Uterus (tissue), 2 donors: ENCODE measurements around the gene PARP15.

ENCODE experiments used
- CTCF ChIP-seq, 4 experiments: fragments of 200-600 bp in 2 of 4; fragments of 450-650 bp in 2 of 4; sonication (generic) in 2 of 4; IDR thresholded peaks; one replicate each; pipeline ENCODE4 v1.5.1; 2016 to 2019; ENCODE audit warnings: antibody characterized with exemption in 4 of 4, mild to moderate bottlenecking in 2 of 4, moderate library complexity in 1 of 4
- POLR2A ChIP-seq, 2 donors: fragments of 450-650 bp; IDR thresholded peaks; one replicate each; pipeline ENCODE4 v1.6.1; 2016; ENCODE audit warnings: antibody characterized with exemption in 2 of 2, mild to moderate bottlenecking in 1 of 2, moderate library complexity in 1 of 2

GRCh38 chr3:122533931-122534334, 43.5 kb upstream of the PARP15 start:
- TF ChIP-seq CTCF (IDR thresholded peaks at IDR 0.05), result no peak
- no peak for TF ChIP-seq POLR2A (IDR thresholded peaks at IDR 0.05)
